ENCODE data around the gene MOK. TPM values are rescaled to one million over a fixed set of nuclear protein-coding genes. Genes with fewer than 3 reads are reported as not detected.
A peak's percentile ranks its signal among the peaks of the same experiment; 100 is the strongest.

Gene MOK
- total RNA-seq, 1 donor from 2014 or later = 38.7 TPM

DNA sequence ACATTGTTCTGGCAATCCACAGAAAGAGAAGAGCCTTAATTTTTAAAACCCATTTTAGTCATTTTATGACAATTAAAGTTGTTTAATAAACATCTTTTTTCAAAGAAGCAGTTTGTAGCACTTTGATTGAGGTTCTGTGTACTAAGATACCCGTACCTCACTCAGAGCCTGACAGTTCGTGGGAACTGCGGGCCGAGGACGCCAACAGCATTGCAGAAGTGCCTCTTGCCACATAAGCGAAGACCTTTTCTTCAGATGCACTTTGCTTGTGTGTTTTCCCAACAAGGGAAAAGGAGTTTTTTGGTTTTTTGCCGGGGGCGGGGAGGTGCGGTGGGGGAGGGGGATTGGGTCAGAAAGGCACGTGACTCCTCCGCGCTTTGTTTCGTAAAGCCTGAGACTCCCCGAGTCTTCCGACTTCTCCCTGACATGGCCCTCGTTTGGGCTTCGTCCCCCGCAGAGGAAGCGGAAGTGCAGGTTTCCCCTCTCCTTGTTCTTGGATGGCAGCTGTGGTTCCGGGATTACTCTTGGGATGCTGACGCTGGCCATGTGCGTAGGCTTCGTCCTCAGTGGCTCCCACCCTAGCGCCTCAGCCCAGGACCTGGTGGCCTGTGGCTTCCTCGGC is 94.4 kb downstream of the MOK start:
- no peak overlapping the region for H3K4me3 Mint-ChIP-seq (ENCODE audit: low read depth)
- H3K9me3 Mint-ChIP-seq (ENCODE audit: low read depth) = no peaks in the 10 kb centered on the region
- TF ChIP-seq, protein P1, sequence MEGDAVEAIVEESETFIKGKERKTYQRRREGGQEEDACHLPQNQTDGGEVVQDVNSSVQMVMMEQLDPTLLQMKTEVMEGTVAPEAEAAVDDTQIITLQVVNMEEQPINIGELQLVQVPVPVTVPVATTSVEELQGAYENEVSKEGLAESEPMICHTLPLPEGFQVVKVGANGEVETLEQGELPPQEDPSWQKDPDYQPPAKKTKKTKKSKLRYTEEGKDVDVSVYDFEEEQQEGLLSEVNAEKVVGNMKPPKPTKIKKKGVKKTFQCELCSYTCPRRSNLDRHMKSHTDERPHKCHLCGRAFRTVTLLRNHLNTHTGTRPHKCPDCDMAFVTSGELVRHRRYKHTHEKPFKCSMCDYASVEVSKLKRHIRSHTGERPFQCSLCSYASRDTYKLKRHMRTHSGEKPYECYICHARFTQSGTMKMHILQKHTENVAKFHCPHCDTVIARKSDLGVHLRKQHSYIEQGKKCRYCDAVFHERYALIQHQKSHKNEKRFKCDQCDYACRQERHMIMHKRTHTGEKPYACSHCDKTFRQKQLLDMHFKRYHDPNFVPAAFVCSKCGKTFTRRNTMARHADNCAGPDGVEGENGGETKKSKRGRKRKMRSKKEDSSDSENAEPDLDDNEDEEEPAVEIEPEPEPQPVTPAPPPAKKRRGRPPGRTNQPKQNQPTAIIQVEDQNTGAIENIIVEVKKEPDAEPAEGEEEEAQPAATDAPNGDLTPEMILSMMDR (IDR thresholded peaks at IDR 0.05; ENCODE audit: unreplicated experiment) = no peak
- H3K36me3 Mint-ChIP-seq (ENCODE audit: insufficient read depth) = peaks cover 5% of the 10 kb centered on the region
- H3K4me1 Mint-ChIP-seq (ENCODE audit: low read depth) = peaks cover 2% of the 10 kb centered on the region
- DNase-seq (ENCODE audit: low spot score, unreplicated experiment) = no peak
- H3K27me3 Mint-ChIP-seq = no peaks in the 10 kb centered on the region
- H3K27ac Mint-ChIP-seq = no peak overlapping the region

DNA sequence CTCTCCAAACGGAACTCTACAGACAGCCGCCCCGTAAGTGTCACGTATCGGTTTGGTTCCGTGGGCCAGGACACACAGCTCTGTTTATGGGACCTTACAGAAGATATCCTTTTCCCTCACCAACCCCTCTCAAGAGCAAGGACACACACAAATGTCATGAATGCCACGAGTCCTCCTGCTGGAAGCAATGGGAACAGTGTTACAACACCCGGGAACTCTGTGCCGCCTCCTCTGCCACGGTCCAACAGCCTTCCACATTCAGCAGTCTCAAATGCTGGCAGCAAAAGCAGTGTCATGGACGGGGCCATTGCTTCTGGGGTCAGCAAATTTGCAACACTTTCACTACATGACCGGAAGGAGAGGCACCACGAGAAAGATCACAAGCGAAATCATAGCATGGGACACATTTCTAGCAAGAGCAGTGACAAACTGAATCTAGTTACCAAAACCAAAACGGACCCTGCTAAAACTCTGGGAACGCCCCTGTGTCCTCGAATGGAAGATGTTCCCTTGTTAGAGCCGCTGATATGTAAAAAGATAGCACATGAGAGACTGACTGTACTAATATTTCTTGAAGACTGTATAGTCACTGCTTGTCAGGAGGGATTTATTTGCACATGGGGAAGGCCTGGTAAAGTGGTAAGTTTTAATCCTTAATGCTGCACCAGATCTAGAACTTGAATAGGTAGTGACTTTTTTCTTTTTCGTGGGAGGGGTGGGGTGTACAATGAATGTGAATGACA is 95.6 kb downstream of the MOK start:
- no peak overlapping the region for H3K4me3 Mint-ChIP-seq (ENCODE audit: low read depth)
- no peaks in the 10 kb centered on the region for H3K9me3 Mint-ChIP-seq (ENCODE audit: low read depth)
- TF ChIP-seq, protein P1 (IDR thresholded peaks at IDR 0.05; ENCODE audit: unreplicated experiment) = peak; percentile 40
- H3K27ac Mint-ChIP-seq = peak overlapping the region; percentile 69
- DNase-seq (ENCODE audit: low spot score, unreplicated experiment) = no peak
- peaks cover 5% of the 10 kb centered on the region for H3K36me3 Mint-ChIP-seq (ENCODE audit: insufficient read depth)
- H3K27me3 Mint-ChIP-seq = no peaks in the 10 kb centered on the region
- H3K4me1 Mint-ChIP-seq (ENCODE audit: low read depth) = no peaks in the 10 kb centered on the region

DNA sequence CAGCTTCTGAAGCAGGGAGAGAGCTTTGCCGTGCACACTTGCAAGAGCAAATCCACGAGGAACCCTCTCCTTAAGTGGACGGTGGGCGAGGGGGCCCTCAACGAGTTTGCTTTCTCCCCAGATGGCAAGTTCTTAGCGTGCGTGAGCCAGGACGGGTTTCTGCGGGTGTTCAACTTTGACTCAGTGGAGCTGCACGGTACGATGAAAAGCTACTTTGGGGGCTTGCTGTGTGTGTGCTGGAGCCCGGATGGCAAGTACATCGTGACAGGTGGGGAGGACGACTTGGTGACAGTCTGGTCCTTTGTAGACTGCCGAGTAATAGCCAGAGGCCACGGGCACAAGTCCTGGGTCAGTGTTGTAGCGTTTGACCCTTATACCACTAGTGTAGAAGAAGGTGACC is 96.2 kb downstream of the MOK start:
- TF ChIP-seq, protein P1 (IDR thresholded peaks at IDR 0.05; ENCODE audit: unreplicated experiment) = no peak

GRCh38 chr14:102207831-102208365 is 97.1 kb downstream of the MOK start:
- H3K9me3 Mint-ChIP-seq (ENCODE audit: low read depth) = no peaks in the 10 kb centered on the region

More for the DNA sequence above, 96.2 kb downstream of the MOK start:
- H3K36me3 Mint-ChIP-seq (ENCODE audit: insufficient read depth) = peaks cover 5% of the 10 kb centered on the region
- no peak overlapping the region for H3K27ac Mint-ChIP-seq
- no peaks in the 10 kb centered on the region for H3K9me3 Mint-ChIP-seq (ENCODE audit: low read depth)
- DNase-seq (ENCODE audit: low spot score, unreplicated experiment) = no peak
- no peaks in the 10 kb centered on the region for H3K4me1 Mint-ChIP-seq (ENCODE audit: low read depth)
- no peaks in the 10 kb centered on the region for H3K27me3 Mint-ChIP-seq
- H3K4me3 Mint-ChIP-seq (ENCODE audit: low read depth) = no peak overlapping the region

GRCh38 chr14:102206918-102207317 is 98.0 kb downstream of the MOK start:
- Mint-ChIP-seq H3K27me3 (no peaks in the 10 kb centered on the region), H3K9me3 (ENCODE audit: low read depth) (no peaks in the 10 kb centered on the region), H3K4me3 (ENCODE audit: low read depth) (no peak overlapping the region), H3K36me3 (ENCODE audit: insufficient read depth) (peaks cover 5% of the 10 kb centered on the region), H3K27ac (no peak overlapping the region), H3K4me1 (ENCODE audit: low read depth) (no peaks in the 10 kb centered on the region)
- TF ChIP-seq, protein P1 (IDR thresholded peaks at IDR 0.05; ENCODE audit: unreplicated experiment) = no peak
- no peak for DNase-seq (ENCODE audit: low spot score, unreplicated experiment)

More at GRCh38 chr14:102207831-102208365, 97.1 kb downstream of the MOK start:
- Mint-ChIP-seq H3K27me3 (no peaks in the 10 kb centered on the region), H3K4me1 (ENCODE audit: low read depth) (no peaks in the 10 kb centered on the region), H3K4me3 (ENCODE audit: low read depth) (no peak overlapping the region), H3K27ac (no peak overlapping the region), H3K36me3 (ENCODE audit: insufficient read depth) (peaks cover 5% of the 10 kb centered on the region)
- DNase-seq (ENCODE audit: low spot score, unreplicated experiment) = no peak
- TF ChIP-seq, protein P1 (IDR thresholded peaks at IDR 0.05; ENCODE audit: unreplicated experiment) = no peak

All from progenitor cell of endocrine pancreas (in vitro differentiated cells).